Measurements from ENCODE around the gene SDCCAG8.

SDCCAG8 gene

DNA sequence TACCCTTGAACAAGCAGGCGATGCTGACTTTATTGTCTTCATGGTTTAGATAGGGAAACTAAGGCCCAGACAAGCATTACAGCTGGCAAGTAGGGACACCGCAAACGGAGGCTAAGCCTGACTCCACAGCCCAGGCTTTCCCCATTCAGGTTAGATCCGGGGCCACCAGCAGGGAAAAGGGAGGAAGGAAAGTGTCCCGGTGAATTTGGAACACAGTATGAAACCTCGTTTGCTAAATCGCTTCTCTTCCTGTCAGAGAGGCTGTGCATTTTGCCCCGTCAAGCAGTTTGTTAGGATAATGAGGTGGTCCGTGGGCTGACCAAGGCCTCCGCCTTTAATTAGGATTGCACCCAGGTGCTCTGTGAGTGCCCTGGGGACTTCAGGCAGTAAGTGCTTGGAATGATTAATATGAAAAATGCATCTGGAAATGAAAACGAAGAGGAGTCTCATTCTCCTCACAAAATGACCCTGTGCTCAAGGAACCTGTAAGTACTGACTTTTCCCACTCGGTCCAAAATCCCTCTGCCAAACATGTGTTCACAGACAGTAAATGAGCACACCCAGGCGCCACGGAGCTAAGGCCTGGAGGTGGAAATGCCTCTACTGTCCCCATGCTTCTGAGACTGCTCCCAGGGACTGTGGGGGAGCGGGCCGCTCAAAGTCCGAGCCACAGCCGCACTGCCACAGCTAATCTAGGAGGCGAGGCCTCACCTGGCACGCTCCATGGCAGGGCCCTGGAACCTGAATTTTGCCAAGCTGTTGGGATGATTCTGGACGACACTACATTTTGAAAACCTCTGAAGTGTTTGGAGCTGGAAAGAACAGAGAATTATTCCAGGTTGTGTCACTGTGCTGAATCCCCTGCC is 234.1 kb downstream of the SDCCAG8 start:
- no peak for DNase-seq

DNA sequence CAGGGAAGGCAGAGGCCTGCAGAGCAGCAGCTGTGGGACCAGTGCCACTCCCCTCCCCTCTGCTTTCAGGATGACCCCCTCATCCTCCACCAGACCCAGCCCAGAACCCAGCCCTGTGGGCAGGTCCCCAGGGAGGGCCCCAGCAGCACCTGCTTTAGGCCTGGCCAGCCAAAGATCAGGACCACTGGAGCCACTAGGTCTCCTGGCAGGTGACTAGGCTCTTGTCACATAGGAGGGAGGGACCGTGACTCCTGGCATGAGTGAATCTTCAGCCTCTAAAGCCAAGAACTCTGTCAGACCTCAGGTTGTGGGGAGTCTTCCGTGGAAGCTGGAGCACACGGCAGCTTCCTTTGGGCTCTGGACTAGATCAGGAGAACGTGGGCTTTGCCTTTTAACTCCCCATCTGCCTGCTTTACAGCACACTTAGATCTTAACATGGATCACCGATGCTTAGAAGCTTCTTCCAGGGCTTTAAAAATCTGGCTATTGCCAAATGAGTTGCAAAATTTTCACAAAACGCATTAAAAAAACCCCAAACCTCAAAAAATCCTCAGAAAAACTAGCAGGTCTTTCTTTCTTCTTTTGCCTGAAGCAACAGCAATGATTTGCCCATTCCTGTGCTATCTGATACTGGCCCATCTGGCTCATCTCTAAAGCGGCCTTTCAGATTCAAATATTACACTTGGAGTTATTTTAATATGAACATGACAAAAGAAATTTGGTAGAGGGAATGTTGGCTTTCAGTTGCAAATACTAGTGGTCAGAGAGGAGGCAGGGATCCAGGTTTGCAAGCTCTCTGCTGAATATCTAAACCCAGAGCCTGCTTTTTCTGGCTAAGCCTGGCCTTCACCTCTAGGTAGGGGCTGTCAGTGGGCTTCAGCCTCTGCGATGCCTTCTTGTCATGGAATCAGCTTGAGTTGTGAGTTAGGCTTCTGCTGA is 235.2 kb downstream of the SDCCAG8 start:
- DNase-seq: no peak

DNA sequence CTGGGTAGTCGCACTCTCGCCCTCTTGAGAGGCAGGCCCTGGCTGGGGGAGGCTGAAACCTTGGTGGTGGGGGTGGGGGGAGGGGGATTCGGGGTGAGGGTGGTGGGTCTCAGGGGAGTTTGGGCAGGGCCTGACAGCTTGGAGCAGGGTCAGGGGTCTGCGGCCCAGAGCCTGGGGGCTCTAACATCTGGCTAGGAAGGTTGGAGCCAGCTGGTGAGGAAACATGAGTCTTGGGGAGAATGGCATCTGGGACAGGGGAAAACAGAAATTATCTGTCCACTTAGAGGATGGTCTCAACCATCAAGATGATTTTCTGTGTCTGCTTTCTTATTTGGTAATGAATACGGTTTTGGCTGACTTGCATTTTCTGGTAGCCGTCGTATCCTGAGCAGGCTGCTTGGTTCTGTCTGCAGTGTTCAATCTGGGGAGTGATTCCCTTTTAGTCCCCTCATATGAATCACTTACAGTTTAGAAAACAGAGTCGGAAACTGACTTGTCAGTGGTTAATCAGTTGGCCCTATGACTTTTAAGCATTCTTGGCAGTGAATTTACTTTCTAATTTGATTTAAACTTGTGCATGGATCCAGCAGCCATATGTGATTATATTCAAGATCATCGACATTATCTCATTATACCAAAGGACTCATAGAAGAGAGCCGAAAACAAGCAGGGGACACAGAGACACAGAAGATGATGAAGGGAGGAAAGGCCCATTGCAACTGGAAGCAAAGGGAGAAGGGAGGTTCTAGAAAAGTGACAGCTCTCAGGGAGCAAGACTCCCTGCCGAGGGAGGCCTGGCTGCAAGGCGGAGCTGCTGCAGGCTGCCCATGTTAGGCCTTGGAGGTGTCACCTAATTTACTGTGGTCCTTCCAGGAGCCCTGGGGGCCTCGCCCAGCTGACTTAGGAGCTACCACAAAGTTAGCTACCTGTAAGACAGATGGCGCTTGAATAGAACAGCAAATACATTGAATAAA is 237.6 kb downstream of the SDCCAG8 start:
- no peak for DNase-seq

DNA sequence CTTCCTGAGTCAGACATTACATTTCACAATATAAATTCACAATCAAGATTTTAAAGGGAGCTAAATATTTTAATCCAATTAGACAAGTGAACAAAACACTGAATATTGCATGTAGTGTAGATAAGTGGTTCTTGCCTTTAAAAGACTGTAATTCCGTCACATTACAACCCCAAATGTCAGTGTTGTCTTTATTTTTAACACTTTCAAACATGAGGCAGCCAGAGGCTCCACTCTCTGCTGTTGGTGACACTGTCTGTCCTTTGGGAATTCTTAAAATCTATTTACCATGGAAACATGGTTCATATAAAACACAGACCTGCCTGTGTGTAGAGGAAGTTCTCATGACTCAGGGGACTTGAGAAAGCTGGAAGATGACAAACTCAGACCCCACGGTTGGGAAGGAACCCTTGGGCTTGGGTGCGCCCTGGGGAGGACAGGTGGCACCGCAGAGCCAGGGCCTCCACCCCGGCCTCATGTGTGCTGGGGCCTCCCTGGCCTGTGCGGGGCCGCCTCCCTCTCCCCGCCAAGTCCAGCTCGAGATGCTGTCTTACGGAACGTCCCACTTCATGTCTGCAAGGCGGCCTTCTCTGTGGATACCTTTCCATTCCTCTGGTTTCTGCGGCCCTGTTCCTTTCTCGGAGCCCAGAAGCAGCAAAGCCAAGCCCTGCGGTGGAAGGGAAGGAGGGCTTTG is 239.0 kb downstream of the SDCCAG8 start:
- no peak for DNase-seq

DNA sequence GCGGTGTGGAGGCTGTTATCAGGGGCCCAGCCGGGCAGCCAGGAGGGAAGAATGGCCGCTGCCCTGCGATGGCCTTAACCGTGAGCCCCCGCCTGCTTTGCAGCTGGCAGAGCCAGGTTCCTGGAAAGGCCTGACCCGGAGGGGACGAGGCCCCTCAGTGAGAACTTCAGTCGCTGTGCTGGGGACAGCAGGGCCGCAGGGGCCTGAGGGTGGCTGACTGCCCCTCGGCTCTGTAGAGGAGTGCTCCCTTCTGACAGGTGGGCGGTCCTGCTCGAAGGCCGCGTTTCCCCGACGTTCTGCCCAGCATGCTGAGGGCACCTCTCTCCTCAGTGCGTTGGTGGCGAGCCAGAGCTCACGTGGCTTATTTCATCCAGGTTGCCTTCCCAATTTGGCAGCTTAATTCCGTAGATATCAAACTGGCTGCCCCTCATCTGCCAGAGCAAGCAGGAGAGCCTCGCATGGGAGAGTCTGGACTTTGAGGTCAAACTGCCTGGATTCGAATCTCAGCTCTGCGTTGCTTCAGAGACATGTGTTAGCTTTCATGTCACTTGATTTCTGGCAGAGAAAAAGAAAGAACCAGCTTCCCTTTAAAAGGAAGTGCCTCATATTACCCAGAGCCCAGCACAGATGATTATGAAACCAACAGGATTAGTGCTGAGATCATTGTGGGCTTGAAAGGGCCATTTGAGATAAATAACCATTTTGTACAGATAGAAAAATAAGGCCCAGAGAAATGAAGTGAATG is 239.8 kb downstream of the SDCCAG8 start:
- no peak for DNase-seq

DNA sequence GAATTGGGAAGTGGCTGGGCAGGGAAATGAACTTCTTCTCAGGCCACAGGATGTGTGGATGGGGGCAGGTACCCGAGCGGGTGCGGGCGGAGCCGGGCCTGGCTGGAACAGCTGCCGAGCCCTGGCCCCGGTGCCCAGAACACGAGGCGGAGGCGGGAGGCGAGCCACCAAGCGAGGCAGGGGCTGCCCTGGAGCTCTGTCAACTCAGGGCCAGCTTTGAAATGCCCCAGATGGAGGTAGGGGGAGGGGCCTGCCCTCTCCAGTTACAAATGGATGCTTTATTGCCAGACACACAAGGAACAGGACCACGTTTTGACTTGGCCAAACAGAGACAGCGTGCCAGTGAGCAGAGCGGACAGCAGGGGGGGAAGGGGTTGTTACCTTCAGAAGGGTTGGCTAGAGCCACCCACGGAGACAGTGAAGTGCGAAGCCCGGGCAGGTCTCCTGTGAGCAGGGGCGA is 240.4 kb downstream of the SDCCAG8 start:
- no peak for DNase-seq

DNA sequence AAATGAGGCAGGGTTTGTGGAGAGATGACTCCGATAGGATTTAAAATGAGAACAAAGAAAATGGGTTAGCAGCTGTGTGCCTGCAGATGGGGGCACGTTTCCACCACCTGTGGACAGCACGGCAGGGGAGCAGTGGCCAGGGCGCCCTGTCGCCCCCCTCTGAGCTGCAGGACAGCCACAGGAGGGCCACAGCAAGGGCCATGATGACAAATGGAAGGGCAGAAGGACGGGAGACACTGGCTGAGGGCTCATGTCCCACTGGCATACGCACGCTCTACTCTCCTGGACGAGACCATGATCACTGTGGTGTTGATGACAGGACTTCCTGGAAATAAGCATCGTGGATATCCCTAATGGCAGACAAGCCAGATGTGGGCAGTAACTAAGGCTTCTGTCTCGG is 241.0 kb downstream of the SDCCAG8 start:
- no peak for DNase-seq

DNA sequence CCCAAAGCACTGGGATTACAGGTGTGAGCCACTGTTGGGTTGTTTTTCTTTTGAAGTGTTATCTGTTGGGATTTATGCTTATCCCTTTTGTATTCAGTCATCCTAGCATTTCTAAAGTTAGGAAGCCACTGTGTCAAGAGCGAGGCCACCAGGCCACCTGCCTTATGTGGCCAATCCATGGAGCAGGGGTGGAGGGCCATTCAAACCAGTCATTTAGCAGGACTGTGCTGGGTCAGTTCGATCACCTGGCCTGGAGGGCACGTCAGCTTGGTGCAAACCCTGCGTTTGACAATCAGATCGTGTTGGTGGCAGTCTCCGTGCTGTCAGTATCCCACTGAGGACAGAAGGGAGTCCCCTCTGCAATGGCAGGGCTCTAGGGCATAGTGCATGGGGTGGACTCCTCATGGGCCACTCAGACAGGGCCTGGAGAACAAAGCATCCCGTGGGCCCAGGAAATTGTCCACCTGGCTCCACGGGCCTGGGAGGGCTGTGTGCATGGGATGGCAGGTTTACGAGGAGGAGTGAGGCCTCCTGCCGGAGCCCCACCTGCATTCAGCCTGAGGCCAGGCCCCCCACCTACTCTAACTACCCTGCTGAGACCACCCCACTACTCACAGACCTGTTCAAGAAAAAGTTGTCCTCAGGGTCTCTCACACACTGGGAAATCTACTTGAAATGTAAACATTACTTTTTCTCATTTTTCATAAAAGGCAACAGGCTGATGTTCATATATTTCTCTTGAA is 242.3 kb downstream of the SDCCAG8 start:
- DNase-seq: no peak

DNA sequence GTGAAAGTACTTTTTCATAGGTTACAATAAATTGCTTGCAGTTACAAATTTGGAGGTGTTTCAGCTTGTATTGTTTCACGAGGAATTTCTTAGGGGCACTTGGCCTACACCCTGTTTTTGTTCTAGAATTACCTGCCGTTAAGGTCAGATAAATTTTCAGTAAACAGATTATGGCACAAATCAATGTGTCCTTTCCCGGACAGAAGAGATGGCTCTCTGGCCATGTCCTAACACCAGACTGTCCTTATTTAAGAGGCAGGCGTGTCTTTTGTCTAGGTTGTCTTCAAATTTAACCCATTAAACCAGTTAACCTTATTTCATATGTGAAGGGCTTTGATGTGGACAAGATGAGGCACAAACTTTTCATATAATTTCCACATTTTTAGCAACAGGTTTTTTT is 243.4 kb downstream of the SDCCAG8 start:
- no peak for DNase-seq

DNA sequence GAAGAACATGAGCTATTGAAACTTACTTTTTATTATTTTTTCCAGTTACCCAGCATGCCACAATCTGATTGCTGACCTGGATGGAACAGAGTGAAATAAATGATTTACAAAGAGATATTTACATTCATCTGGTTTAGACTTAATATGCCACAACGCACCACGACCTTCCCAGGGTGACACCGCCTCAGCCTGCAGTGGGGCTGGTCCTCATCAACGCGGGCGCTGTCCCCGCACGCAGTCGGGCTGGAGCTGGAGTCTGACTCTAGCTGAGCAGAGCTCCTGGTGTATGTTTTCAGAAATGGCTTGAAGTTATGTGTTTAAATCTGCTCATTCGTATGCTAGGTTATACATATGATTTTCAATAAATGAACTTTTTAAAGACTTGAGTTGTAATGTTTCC is 243.9 kb downstream of the SDCCAG8 start:
- DNase-seq: no peak

DNA sequence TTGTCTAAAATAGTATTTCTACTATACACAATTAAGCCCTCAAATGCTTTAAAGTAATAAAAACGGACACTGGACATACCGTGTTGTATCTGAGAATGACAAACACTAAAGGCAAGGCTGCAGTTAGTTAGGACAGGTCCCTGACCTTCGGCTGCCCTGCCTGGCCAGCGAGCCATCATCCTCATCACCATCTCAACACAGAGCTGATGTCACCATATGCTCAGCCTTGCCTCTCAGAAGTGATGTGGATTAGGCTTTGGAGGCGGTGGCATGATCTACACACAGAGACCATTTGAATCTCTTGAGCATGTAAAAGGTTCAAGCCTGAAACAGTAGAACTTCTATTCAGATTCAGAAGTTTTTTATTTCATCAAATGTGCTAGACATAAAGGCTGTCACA is 244.7 kb downstream of the SDCCAG8 start:
- no peak for DNase-seq

DNA sequence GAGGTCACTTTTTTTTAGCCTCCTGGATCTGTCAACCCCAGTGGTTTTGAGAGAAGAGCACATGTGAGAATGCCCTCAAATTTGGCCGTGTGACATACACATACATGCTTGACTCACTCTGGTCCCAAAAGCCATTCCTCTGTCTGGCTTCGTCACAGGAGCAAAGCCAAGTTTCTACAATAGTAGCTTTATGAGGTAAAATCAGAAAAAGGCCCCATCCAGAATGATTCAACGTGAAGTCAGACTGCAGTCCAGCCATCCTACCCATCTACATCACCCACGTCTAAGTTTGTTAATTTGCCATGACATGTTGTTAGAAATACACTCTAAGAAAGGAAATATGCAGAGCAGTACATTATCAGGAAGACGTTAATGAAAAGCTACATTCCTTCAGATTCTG is 245.2 kb downstream of the SDCCAG8 start:
- no peak for DNase-seq

DNA sequence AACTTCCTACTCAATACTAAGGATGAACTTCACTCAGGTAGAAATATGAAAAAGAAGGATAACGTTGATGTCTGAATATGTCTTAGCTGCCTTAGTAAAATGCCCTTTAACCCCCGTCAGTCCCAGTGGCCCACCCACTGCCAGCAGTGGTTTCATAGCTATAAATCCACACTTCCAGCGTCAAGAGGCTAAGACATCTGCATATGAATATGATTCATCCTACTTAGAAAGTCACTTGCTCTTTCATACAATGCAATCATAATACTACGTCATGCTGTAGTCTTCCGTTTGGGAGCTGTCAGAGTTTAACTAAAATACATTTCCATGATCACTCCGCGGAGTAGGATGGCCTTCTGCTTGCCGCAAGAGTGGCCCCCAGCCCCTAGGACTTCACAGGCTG is 247.3 kb downstream of the SDCCAG8 start:
- DNase-seq: no peak

DNA sequence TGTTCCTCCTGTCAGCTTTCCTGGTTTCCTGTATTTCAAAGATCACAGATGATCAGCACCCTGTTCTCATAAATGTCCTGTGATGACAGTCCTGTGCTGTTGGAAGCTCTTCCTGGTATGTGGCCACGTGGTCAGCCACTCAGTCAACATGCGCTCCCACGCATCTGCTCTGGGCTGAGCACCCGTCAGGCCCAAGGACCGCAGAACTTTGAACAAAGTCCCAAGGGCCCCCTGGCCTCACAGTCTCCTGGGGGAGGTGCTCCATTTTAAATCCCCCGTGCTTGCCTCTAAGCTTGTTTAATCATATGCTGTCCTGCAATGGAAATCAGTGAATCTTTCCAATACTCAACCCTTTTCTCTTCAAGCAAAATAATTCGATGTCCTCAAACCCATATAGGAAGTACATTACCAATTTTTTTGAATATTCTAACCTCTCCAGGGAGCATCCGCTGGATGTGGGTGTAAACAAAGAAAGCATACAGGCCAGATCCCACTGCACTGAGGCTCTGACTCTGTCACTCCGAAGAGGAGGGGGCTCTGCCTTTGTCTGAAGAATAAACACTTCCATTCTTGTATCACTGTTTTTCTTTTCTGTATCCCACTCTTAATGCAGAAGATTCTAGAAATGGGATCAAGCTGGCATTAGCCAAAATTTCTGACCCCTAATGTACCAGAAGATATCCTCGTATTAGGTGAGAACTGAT is 250.3 kb downstream of the SDCCAG8 start:
- DNase-seq: no peak

DNA sequence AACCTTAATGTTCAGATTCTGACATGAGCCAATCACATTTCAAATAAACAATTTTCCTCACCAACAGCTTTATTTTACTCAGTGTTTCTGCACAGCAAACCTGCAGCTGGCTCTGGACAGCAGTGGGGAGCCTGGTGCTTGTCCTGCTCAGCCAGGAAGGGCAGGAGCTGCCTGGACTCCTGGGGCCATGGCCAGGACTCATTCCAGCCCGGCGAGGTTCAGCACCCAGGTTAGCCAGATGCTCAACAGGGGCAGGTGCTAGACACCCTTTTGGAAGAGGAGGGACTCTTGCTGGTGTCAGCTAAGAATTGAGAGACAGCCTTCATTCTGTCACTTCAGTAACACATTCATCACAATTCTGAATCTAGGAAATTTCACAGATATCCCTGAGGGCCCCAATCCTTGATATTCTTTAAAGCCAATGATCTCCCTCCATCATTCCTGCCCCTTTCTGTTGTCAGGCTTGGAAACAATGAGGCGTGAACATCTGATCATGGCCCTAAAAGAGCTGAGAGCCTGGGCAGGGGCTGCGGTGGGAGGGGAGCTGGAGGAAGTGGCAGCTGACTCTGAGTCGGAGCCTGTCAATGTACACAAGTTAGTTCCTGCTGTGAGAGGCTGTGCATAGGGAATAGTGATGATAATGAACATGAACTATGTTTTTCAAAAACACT is 251.3 kb downstream of the SDCCAG8 start:
- DNase-seq: no peak

DNA sequence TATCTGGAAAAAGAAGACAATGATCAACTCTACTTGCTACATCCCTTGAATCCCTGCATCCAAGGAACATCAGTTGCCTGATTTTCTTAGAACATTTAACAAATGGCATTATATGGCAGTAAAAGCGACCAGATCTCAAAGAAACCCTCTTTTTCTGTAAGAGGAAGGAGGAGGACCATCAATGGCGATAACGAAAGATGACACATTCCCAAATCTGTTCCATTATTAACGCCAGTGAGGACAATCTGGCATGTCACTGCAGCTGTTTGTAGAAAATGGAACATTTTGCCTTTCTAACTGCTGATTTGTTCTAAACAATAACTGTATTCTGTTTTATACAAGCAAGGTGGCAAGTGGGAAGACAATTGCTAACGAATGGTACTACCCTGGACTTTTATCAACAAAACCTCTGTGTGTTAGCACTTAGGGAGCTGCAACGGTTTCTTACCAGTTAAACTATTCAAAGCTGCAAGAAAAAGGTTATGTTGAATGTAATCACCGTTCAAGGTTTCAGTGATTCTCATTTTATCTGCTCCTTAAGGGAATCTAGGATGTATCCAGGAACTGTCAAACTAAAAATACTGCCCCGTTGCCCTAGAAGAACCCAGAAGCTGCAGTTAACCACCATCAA is 251.9 kb downstream of the SDCCAG8 start:
- DNase-seq: no peak

DNA sequence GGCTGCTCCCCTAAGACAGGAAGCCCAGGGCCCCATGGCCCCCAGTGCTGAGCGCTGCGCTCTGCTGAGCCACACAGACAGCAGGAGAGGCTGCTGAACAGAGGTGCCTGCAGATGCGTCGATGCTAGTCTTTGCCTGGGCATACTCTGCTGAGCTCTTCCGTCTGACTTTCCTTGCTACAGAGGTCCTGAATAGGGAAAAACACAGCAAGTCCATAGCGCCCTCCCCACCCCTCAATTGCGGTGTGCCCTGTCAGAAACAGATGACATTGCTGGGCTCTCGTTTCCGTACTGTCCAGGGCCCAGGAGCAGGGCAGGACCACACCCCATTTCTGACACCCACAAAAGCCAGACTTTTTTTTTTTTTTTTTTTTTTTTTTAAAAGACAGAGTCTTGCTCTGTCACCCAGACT is 252.5 kb downstream of the SDCCAG8 start:
- DNase-seq: no peak

DNA sequence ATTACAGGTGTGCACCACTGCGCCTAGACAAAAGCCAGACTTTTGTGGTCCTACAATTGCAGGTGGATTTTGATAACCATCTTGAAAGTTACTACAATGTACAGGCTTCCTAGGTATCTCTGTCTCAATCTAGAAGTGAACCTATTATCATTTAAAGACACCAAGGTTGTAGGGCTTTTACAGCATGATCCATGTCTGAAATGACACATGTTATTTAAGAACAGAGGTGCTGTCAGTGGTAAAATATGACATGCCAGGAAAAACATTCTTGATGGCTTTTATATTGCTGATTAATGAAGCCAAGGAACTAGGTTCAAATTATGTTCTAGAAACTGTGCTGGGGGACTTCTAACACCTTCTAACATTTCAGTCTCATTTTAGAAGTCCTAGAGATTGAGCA is 253.1 kb downstream of the SDCCAG8 start:
- no peak for DNase-seq

DNA sequence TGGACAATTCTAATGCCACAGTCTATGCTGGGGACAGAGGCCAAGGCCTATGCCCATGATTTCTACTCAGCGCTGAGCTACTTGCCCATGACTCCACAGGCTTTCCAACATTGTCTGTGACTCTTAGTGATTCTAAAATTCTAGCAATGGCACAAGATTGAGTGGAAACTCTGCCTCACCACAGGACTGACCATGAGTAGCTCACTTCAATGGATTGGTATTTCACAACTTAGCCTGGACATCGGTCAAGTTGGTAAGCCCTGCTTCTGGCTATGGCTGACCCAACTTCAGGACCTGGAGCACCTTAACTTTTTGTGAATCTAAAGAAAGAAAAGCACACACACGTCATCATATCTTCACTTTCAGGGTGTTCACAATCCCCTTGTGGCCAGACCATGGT is 255.1 kb downstream of the SDCCAG8 start:
- no peak for DNase-seq

Measured in right hindlimb (tissue), 1 donor.